HG03469 (cell line): ENCODE results near the gene SIRT7.

Experiments
- ATAC-seq: cut with Tn5 transposase; IDR thresholded peaks from one replicate; pipeline ENCODE4 v1.9.1; 2021; ENCODE audit warnings: mild to moderate bottlenecking, moderate library complexity, moderate number of reproducible peaks; ENCODE audit not compliant: unreplicated experiment

SIRT7 gene

GRCh38 chr17:81917565-81918332 is at the start of gene SIRT7:
SIRT7 (minus strand) TSS chr17:81918176; CDS start chr17:81918131, 45 bp downstream.
- no peak for ATAC-seq

GRCh38 chr17:81967244-81967532 is 49.2 kb upstream of the SIRT7 start:
- no peak for ATAC-seq

GRCh38 chr17:81966343-81967243 is 48.6 kb upstream of the SIRT7 start:
- ATAC-seq = no peak

- ATAC-seq = no peak
These were observed 46.3 kb upstream of the SIRT7 start for GRCh38 chr17:81964081-81964849.

- no peak for ATAC-seq
These were observed 44.8 kb upstream of the SIRT7 start for GRCh38 chr17:81962499-81963441.

- ATAC-seq = no peak
These were observed 43.8 kb upstream of the SIRT7 start for GRCh38 chr17:81961521-81962498.

- no peak for ATAC-seq
These were observed 43.1 kb upstream of the SIRT7 start, which contains the start of gene NOTUM for GRCh38 chr17:81961087-81961511. NOTUM (minus strand) TSS chr17:81961187; CDS start chr17:81960909, 278 bp downstream.

GRCh38 chr17:81960130-81960958 is 42.4 kb upstream of the SIRT7 start:
- no peak for ATAC-seq

- ATAC-seq = no peak
These were observed 41.6 kb upstream of the SIRT7 start for GRCh38 chr17:81959362-81960129.

GRCh38 chr17:81958633-81959342 is 40.8 kb upstream of the SIRT7 start:
- no peak for ATAC-seq

- no peak for ATAC-seq
These were observed 39.9 kb upstream of the SIRT7 start for GRCh38 chr17:81957691-81958432.

- ATAC-seq = no peak
These were observed 38.9 kb upstream of the SIRT7 start for GRCh38 chr17:81956607-81957589.

- no peak for ATAC-seq
These were observed 38.0 kb upstream of the SIRT7 start for GRCh38 chr17:81955756-81956544.
